ENCODE measurements around the gene PLXND1.
"Not testable (repeated sequence)": the region's sequence is repeated elsewhere in the genome, so short reads cannot be mapped to it uniquely, and the experiment has no call there.

The PLXND1 gene

DNA sequence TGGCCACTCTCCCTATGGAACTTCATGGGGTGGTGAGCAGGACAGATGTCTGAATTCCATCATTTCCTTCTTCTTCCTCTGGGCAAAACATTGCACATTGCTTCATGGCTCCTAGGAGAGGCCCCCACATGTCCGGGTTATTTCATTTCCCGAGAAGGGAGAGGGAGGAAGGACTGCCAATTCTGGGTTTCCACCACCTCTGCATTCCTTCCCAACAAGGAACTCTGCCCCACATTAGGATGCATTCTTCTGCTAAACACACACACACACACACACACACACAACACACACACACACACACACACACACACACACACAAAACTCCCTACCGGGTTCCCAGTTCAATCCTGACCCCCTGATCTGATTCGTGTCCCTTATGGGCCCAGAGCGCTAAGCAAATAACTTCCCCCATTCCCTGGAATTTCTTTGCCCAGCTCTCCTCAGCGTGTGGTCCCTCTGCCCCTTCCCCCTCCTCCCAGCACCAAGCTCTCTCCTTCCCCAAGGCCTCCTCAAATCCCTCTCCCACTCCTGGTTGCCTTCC lies 76.2 kb downstream of the PLXND1 start:
- DNase-seq (ENCODE audit: low spot score) (no peak), FAIRE-seq (no peak)

DNA sequence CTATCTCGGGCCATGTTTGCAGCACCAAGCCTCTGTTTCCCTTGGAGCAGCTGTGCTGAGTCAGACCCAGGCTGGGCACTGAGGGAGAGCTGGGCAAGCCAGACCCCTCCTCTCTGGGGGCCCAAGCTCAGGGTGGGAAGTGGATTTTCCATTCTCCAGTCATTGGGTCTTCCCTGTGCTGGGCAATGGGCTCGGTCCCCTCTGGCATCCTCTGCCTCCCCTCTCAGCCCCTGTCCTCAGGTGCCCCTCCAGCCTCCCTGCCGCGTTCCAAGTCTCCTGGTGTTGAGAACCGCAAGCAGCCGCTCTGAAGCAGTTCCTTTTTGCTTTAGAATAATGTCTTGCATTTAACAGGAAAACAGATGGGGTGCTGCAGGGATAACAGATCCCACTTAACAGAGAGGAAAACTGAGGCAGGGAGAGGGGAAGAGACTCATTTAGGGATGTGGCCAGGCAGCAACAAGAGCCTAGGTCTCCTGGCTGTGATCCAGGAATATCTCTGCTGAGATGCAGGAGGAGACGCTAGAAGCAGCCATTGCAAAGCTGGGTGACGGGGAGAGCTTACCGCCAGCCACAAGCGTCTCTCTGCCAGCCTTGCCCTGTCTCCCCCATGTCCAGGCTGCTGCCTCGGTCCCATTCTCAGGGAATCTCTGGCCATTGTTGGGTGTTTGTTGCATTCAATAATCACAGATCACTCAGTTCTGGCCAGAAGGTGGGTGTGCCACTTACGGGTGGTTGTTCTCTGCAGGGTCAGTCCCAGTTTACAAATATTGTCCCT lies 76.9 kb downstream of the PLXND1 start:
- FAIRE-seq, result no peak
- no peak for DNase-seq (ENCODE audit: low spot score)

DNA sequence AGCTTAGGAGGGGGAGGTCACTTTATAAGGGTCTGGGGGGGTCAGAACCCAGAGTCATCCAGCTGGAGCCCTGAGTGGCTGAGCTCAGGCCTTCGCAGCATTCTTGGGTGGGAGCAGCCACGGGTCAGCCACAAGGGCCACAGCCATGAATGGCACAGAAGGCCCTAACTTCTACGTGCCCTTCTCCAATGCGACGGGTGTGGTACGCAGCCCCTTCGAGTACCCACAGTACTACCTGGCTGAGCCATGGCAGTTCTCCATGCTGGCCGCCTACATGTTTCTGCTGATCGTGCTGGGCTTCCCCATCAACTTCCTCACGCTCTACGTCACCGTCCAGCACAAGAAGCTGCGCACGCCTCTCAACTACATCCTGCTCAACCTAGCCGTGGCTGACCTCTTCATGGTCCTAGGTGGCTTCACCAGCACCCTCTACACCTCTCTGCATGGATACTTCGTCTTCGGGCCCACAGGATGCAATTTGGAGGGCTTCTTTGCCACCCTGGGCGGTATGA lies 77.8 kb downstream of the PLXND1 start, which contains the start of gene RHO:
RHO (plus strand) TSS at position 51 of the 512 bp plus-strand sequence; CDS start at position 146, 95 bp downstream.
- FAIRE-seq, result no peak

DNA sequence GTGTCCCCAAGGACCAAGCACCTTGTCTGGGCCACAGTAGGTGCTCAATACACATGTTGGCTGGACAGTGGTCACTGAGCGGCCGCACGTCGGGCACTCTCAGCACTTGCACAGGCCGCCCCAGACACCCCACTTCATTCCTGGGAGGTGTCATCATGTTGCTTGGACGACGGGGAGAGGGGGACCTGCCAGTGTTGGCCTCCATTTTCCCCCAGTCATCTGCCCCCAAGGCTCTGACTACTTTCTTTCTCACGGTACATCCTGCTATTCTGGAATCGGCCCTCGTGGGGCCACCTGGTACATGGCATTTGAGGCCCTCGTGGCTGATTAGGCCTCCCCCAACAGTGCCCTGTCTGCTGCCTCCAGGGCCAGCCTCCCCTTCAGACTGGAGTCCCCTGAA lies 79.2 kb downstream of the PLXND1 start:
- FAIRE-seq, result no peak

More for the DNA sequence above, 77.8 kb downstream of the PLXND1 start, which contains the start of gene RHO:
- no peak for DNase-seq (ENCODE audit: low spot score)

DNA sequence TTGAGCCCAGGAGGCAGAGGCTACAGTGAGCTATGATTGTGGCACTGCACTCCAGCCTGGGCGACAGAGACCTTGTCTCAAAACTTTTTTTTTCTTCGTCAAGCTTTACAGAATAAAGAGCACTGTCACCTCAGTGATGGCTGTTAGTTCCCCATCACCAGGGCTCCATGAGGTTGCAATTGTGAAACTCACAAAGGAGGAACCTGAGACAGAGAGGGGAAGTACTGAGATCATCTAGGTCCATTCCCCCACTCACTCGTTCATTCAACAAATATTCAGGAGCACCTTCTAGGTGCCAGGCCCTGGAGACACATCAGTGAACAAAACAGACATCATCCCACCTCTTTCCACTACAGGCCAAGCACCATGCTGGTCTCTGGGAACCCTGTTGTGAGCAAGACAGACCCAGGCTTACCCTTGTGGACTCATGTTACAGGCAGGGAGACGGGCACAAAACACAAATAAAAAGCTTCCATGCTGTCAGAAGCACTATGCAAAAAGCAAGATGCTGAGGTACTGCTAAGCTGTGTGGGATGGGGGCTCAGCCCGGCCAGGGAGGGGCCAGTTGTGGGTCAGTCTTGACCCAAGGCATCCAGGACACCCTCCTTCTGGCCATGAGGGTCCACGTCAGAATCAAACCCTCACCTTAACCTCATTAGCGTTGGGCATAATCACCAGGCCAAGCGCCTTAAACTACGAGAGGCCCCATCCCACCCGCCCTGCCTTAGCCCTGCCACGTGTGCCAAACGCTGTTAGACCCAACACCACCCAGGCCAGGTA lies 80.2 kb downstream of the PLXND1 start:
- FAIRE-seq, result no peak
- DNase-seq (ENCODE audit: low spot score), result no peak

More for the DNA sequence above, 79.2 kb downstream of the PLXND1 start:
- DNase-seq (ENCODE audit: low spot score), result no peak

DNA sequence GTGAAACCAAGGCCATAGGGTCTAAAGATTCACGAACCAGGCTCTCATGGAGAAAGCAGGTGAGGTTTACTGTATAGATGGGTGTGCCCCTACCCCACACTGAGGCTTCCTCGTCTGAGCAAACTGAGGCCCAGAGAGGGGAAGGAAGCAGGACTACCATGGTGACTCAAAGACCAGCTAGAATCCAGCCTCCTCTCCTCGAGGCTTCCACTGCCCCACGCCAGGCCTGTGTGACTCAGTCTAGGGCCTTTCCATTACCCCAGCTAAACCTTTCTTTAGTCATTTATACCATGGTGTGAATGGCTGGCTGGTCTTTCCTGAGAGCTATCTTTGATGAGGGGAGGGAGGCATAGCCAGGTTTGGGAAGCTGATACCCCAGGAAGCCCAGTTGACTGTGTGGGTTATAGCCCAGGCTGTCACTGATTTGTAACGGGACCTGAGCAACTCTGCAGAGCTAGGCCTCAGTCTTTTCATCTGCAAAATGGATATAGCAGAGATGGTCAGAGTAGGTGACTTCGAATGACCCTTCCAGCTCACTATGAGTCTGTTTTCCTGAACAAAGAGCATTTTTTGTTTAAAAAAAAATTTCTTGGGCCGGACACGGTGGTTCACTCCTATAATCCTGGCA lies 81.0 kb downstream of the PLXND1 start:
- FAIRE-seq (no peak), DNase-seq (ENCODE audit: low spot score) (peak; percentile 48)

DNA sequence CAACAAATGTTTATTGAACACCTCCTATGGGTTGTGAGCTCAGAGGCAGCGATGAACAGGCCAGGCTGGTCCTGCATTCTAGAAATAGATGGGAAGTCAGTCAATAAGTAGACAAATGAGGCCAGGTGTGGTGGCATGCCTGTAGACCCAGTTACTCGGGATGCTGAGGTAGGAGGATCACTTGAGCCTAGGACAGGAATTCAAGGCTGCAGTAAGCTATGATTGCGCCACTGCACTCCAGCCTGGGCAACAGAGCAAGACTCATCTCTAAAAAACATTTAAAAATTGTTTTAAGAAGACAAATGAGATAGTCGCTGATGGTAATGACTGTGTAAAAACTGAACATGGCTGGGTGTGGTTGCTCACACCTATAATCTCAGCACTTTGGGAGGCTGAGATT lies 82.4 kb downstream of the PLXND1 start:
- no peak for DNase-seq (ENCODE audit: low spot score)
- FAIRE-seq, result no peak

DNA sequence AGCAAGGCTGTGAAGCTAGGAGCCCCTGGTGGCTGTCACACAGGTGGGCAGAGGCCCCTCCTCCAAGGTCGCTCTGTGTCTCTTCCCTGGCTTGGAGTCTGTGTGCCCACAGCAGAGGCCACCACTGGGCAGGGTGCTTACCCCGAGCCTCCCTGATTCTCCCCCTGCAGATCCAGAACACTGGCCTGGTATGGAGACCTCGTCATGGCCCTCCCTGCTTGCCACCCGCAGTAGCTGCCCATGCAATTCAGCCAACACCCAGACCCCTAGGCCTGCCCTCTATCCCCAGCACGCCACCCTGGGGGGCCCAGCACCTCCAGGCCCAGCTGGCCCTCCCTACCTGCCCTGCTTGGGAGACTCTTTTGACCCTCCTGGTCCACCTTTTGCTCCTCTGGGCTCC lies 83.5 kb downstream of the PLXND1 start:
- DNase-seq (ENCODE audit: low spot score) (no peak), FAIRE-seq (no peak)

DNA sequence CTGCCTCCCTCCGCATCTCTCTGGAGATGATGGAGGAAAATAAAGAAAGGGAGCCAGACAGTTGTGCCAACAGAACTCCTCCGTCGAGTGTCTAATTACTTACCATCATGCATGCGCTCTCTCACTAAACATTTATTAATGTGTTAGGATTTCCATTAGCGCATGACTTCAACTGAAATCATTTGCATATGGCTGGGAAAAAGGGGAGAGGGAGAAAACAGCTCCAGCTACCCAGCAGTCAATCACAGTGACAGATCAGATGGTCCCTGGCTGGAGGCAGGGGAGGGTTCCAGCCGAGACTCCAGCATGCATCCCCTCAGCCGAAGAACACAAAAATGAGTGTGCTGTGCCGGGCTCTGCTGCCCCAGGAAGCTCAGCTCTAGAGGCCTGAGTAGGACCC lies 84.9 kb downstream of the PLXND1 start:
- no peak for FAIRE-seq
- DNase-seq (ENCODE audit: low spot score), result no peak

DNA sequence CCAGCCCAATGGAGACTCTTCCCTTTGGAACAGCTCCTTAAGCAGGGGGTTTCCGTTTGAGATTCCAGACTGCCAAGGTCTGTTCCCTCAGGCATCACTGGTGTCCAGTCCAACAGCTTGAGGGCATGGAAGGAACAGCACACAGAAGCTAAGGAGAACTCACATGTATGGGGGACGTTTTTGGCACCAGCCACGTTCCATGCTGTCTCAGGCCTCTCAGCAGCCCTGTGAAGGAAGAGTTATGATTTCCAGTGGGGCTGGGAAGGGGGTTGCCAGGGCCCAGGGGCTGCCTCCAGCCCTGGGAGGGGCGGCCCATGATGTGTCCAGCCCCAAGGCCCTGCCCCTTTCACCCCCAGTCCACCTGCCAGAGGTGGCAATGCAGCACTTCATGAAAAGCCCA lies 85.5 kb downstream of the PLXND1 start:
- FAIRE-seq, result no peak
- no peak for DNase-seq (ENCODE audit: low spot score)

DNA sequence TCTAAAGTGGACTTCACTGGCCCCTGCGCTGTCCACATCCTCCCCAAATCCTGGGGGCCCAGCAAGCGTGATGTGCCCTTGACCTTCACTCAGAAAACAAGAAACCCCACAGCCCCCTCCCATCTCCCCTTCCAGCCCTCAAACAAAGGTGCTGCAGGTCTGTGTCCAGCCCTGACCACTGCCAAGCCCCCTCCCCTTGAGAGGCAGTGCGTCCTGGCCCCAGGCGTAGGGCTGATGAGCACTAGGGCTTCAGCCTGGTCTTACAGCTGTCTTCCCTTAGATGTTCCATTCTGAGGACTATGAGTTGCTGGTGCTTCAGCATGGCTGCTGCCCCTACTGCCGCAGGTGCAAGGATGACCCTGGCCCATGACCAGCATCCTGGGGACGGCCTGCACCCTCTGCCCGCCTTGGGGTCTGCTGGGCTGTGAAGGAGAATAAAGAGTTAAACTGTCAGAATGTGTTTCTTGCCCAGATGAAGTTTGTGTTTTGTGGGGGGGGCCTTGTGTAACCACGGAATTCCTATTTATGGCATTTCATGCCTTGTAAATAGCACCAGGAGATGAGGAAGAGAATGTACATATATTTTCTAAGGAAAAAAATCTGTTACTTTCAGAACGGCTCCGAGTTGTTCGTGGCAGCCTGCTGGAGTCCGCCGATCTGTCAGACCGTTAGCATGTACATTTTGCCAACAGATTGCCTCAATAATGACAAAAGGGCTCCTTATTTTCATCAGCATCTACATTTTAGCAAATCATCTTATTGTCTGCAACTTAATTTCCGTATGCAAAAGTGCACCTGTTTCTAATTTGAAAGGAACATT lies 86.4 kb downstream of the PLXND1 start:
- DNase-seq (ENCODE audit: low spot score) (no peak), FAIRE-seq (no peak)

DNA sequence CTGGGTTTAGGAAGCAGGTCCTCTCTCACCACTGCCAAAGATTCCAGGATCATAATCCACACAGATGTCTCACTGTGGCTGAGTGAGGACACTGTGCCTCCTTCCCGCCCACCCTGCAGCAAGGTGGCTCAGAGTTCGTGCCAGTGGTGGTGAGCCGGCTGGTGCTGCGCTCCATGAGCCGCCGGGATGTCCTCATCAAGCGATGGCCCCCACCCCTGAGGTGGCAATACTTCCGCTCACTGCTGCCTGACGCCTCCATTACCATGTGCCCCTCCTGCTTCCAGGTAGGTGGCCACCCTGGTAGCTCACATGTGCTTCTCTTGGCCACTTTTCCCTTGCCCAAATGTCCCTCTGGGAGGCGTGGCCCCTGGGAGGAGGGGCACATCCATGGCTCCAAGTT lies 87.0 kb downstream of the PLXND1 start:
- no peak for FAIRE-seq
- no peak for DNase-seq (ENCODE audit: low spot score)

DNA sequence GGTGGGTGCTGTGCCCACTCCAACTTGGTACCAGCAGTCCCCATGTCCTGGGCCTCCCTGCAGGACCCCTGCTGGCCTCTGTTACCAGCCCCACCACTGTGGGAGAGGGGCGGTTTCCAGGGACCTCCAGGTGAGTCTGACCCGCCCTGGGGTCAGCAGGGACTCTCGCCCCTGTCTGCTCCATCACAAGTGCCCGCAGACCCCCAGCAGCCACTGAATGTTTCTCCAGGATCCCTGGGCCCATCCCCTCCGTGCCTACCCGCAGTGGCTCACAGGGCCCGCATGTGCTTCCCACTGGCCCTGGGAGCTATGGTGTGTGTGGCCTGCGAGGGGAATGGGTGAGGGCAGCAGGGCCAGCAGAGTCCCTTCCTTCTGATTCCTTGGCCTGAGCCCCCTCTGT lies 87.9 kb downstream of the PLXND1 start:
- FAIRE-seq, result no peak
- DNase-seq (ENCODE audit: low spot score), result no peak

DNA sequence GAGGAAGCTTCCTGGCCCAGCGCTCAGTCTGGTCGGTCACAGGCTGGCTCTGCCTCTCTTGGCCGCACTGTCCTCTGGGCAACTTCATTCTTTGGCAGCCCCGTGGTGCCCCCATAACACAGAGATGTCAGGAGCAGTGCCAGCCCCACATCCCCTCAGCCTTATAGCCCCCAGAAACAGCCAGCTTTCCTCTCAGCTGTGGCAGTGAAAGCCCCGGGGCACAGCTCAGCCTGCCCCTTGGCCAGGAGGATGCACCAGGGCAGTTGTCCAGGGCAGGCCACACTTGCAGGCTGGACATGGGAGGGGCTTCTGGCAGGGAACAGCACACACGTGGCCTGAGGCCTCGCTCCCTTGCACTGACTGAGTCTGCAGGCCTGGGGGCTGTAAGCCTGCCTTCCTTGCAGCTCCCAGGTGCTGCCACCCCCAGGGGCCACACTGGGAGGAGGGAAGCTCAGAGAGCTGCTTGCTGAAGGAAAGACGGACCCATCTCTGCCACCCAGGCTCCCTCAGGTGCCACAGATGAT lies 88.4 kb downstream of the PLXND1 start:
- FAIRE-seq (no peak), DNase-seq (ENCODE audit: low spot score) (no peak)

DNA sequence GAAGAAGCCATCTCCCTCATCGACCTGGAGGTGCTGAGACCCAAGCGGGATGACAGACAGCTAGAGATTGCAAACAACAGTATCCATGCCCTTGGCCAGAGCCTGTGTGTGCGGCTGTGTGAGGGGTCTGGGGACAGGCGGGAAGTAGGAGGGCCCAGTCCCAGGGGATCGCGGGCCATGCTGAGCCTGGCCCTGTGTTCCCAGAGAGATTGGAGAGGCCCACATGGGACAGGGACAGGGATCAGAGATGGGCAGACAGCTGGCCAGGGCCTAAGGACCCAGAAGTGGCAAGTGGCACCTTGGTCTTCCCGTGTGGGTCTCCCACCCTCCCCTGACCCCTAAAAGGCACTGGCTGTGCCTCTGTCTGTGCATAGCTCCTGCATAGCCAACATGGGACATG lies 89.0 kb downstream of the PLXND1 start:
- no peak for DNase-seq (ENCODE audit: low spot score)
- no peak for FAIRE-seq

DNA sequence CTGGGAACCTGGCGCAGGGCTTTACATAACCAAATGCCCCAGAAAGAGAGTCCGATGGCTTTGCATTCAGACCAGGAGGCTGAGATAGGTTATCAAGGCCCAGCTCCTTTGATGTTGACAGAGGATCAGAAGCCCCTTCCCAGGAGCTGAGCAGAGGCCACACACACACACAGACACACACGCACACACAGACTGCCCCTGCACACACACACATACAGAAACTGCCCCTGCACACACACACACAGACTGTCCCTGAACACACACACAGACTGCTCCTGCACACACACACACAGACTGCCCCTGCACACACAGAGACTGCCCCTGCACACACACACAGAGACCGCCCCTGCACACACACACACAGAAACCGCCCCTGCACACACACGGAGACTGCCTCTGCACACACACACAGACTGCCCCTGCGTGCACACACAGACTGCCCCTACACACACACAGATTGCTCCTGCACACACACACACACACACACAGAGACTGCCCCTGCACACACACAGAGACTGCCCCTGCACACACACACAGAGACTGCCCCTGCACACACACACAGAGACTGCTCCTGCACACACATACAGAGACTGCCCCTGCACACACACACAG lies 90.5 kb downstream of the PLXND1 start:
- not testable (repeated sequence) for FAIRE-seq; DNase-seq (ENCODE audit: low spot score)

DNA sequence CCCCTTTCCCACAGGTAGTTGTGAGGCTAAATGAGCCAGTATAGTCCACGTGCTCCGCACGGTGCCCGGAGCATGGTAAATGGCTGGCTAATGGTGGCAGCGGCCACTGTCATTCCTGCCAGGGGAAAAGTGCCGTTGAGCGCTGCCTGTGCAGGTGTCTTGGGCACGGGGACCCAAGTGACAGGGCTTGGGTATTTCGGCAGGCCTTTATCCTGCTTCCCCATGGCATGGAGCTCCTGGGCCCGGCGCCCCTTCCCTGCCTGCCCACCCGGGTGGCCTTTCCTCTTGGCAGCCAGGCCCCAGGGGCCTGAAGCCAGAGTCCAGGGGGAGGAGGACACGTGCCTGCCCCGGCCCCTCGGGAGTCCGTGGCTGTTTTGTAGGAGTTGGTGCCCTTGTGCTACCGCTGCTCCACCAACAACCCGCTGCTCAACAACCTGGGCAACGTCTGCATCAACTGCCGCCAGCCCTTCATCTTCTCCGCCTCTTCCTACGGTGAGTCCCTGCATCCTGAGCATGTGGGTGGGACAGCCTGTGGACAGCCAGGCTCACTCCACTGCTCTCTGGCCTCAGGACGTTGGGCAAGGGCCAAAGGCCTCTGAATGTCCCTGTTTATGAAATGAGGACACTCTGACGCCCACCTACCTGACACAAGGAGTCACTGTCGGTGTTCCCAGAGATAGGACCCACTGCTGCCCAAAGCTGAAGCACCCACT lies 91.2 kb downstream of the PLXND1 start:
- FAIRE-seq, result not testable (repeated sequence)

DNA sequence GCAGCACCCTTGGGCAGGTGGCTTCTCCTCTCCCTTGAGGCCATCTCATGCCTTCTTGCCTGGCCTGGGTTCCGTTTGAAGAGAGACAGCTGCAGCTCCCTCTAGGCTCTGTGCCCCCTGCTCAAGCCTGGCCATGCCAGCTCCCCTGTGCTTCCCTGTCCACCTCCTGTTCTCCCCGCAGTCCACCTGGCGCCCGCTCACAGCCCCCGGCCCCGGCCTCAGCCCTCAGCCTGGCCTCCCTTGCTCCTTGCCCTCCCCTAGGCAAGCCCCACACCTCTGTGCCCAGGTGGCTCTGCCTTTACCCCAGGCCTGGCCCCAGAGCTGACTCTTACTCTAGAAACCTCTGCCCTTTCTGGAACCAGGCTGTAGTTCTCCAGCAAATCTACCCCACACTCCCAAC lies 91.9 kb downstream of the PLXND1 start:
- DNase-seq (ENCODE audit: low spot score) (no peak), FAIRE-seq (no peak)

More for the DNA sequence above, 91.2 kb downstream of the PLXND1 start:
- DNase-seq (ENCODE audit: low spot score), result not testable (repeated sequence)

DNA sequence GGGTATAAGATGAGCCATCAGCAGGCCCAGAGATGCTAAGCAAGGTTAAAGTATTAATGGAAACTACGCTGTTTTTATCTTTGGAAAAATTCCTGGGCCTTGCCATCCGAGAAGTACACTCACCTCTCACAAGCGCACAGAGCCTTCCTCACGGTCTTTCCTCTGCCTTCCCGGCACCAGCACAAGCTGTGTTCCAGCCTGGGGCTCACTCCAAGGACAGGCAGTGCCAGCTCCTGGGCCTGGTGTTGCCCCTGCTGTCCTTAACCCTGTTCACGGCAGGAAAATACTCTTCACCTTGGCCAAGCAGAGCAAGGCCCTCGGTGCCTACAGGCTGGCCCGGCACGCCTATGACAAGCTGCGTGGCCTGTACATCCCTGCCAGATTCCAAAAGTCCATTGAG lies 92.4 kb downstream of the PLXND1 start:
- FAIRE-seq (no peak), DNase-seq (ENCODE audit: low spot score) (no peak)
